Hematopoietic multipotent progenitor cell treated with erythropoietin and hydrocortisone succinate and interleukin-3 and kit ligand, for 15 days (in vitro differentiated cells): ENCODE measurements around the gene SMC4.
"Not testable (repeated sequence)": the region's sequence is repeated elsewhere in the genome, so short reads cannot be mapped to it uniquely, and the experiment has no call there.

Experiments
- DNase-seq: peaks from one replicate; pipeline ENCODE4 v3.0.0-alpha.2; 2015; ENCODE audit warnings: low spot score

Gene SMC4

GRCh38 chr3:160399125-160400029 lies at the start of gene SMC4, which contains the start of gene IFT80:
Gene SMC4, plus strand, starts transcription at chr3:160399650. Its CDS starts 1,177 bp downstream, at chr3:160400827.
Gene IFT80, minus strand, starts transcription at chr3:160399225. Its CDS starts 14,625 bp downstream, at chr3:160384600.
- DNase-seq: peak; percentile 97

- DNase-seq: no peak
Observed at GRCh38 chr3:160355826-160356225, 43.6 kb upstream of the SMC4 start.

- DNase-seq: not testable (repeated sequence)
Observed at GRCh38 chr3:160362896-160363295, 36.6 kb upstream of the SMC4 start.

DNA sequence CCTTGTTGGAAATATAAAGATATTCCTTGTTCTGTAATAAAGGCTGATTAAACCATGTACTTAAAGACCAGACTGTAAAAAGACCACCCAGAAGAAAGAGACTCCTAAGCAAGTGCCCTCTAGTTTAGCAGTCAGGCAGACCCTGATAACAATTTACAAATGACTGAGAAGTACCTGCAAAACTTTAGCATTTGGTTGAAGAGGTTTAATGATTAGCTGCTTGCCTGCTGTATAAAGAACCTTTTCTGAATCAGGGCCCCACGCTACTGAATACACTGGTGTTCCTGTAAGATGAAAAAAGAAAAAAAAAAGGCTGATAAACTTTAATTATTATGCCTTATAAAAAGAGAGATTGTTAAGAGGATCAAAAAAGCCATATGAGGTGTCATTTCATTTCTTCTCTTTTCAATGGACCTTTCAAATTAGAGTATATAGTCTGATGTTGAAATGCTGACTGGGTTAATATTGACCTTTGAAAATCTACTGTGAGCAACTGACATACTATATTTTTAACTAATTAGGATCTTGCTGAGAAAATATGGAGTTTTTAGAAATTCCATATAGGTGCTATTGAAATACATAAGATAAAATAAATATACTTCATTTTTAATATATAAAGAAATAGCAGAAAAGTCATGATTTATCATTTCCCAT lies 33.5 kb upstream of the SMC4 start:
- no peak for DNase-seq

GRCh38 chr3:160368804-160369203 lies 30.6 kb upstream of the SMC4 start:
- no peak for DNase-seq

- no peak for DNase-seq
Observed at GRCh38 chr3:160369784-160370183, 29.7 kb upstream of the SMC4 start.

GRCh38 chr3:160370987-160371857 lies 28.2 kb upstream of the SMC4 start:
- no peak for DNase-seq

GRCh38 chr3:160372780-160373179 lies 26.7 kb upstream of the SMC4 start:
- DNase-seq: no peak

- no peak for DNase-seq
Observed at GRCh38 chr3:160373655-160374054, 25.8 kb upstream of the SMC4 start.

DNA sequence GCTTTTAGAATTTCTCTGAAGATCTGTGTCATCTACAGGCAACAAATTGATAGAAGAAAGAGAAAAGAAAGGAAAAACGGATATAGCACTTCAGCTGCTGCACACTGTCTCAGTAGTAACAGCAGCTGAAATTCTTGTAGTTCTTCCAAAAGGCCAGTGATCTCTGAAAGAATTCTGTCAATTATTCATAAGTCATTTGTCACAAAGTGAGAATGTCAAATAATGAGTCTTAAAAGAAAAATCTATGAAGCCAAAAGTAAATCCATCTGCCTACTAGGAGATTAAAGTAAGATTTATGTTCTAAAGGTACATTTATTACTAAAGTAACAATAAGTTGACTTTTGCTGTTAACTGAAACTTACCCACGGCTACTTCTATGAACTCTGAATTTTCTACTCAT lies 25.0 kb upstream of the SMC4 start:
- no peak for DNase-seq

- DNase-seq: no peak
Observed at GRCh38 chr3:160374925-160375324, 24.5 kb upstream of the SMC4 start.

DNA sequence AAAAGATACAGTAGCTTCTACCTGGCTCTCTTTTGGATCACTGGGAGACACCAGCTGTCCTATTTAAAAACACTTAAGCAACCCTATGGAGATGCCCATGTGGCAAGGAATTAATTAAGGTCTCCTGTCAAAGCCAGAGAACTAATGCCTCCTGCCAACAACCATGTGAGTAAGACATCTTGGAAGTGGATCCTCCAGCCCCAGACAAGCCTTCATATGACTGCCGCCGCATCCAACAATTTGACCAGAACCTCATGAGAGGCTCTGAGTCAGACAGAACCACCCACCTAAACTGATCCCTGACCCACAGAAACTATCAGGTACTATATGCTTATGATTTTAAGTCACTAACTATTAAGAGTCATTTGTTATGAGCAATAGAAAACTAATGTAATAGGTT lies 22.8 kb upstream of the SMC4 start:
- no peak for DNase-seq

- no peak for DNase-seq
Observed at GRCh38 chr3:160378331-160379109, 20.9 kb upstream of the SMC4 start.

DNA sequence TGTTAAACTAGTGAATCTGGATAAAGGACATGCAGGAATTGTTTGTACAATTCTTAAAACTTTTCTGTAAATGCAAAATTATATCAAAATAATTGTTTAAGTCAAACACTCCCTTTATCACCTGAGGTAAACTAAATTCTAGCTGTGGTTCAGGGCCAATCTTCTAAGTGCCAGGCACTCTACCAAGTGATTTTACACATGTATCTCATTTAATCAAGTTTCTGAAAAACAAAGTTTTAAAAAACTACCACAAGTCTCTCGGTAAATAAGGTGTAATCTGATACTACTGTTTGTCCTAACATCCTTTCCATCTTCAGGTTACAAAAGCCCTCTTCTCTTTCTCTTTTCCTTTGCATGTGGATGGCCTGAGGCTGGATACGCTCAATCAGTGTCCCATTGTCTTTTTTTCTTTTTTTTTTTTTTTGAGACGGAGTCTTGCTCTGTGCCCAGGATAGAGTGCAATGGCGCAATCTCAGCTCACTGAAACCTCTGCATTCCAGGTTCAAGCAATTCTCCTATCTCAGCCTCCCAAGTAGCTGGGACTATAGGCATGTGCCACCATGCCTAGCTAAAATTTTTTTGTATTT lies 19.7 kb upstream of the SMC4 start:
- DNase-seq: no peak

GRCh38 chr3:160381470-160381869 lies 18.0 kb upstream of the SMC4 start:
- DNase-seq: no peak

GRCh38 chr3:160384639-160385318 lies 14.7 kb upstream of the SMC4 start:
- DNase-seq: no peak

DNA sequence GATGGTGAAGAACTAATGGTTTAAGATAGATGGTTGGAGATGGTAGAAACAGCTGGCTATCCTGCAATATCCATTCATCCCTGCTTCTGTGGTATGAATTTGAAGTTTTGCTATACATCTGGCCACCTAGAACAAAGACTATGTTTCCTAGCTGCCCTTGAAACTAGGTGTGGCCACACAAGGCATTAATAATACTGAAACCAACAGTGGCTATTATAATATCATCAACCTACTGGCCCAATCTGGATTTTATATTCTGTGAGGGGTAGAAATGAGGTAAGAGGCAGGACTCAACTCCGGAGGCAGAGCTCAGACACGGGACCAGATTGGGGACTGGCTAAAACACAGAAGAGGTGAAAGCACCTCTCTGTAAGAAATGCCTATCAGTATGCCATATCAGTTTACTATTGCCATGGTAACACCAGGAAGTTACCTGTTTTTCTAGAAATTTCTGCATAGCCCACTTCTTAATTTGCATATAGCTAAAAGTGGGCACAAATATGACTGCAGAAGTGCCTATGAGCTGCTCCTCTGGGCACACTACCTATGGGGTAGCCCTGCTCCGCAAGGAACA lies 8.8 kb upstream of the SMC4 start:
- no peak for DNase-seq

DNA sequence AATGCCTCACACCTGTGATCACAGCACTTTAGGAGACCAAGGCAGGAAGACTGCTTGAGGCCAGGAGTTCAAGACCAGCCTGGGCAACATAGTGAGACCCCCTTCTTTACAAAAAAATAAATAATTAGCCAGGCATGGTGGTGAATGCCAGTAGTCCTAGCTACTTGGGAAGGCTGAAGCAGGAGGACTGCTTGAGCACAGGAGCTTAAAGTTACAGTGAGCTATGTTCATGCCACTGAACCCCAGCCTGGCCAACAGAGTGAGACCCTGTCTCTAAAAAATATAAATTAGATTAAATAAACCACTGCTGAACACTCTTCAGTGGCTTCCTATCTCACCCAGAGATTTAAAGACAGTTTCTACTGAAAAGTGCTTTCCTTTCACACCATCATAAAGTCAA lies 6.7 kb upstream of the SMC4 start:
- DNase-seq: no peak

DNA sequence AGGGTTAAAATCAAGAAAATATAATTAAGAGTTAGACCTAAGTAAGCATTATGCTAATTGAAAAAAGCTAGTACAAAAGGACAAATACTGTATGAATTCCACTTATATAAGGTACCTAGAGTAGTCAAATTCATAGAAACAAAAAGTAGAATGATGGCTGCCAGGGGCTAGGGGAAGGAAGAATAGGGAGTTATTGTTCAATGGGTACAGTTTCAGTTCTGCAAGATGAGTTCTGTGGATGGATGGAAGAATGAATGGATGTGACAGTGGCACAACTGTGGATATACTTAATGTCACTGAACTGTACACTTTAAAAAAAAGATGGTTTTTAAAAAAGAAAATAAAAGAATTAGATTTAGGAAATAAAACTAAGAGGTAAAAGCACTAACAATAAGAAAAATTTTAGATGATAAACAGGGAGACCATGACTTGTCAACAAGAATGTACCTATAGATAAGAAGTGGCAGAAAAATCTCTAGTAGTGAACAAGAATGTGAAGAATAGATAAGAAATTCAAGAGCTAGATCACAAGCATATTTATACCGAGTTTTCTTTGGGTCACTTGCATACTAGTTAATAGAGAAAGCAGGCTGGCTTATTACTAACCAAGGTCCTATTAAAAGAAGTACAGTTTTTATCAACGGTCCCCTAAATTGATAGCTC lies 6.0 kb upstream of the SMC4 start:
- peak; percentile 54 for DNase-seq

DNA sequence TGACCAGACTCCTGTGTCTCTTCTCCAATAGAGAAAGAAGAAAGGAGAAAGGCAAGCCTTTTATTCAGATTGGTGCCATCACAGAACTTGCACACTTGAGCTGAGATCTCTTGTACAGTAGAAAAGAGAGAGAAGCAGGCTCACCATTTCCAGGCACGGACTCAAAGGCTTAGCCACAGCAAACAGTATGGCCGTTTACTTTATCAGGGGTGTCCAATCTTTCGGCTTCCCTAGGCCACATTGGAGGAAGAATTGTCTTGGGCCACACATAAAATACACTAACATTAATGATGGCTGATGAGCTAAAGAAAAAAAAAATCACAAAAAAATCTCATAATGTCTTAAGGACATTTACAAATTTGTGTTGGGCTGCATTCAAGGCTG lies 5.4 kb upstream of the SMC4 start:
- DNase-seq: no peak
